ENCODE measurements around the gene CYB5B.
"Not testable (repeated sequence)": the region's sequence is repeated elsewhere in the genome, so short reads cannot be mapped to it uniquely, and the experiment has no call there.

DNA sequence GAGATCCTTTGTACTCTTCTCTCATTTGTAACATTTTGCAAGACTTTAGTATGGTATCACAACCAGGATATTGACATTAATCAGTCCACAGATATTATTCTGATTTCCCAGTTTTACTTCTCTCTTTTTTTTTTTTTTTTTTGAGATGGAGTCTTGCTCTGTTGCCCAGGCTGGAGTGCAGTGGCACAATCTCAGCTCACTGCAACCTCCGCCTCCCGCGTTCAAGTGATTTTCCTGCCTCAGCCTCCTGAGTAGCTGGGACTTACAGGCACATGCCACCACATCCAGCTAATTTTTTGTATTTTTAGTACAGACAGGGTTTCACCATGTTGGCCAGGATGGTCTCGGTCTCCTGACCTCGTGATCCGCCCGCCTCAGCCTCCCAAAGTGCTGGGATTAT lies 16.6 kb downstream of the CYB5B start:
- not testable (repeated sequence) for TF ChIP-seq EZH2 (IDR thresholded peaks at IDR 0.05; ENCODE audit: insufficient read depth, poor library complexity, severe bottlenecking); EZH2phosphoT487 (IDR thresholded peaks at IDR 0.05; ENCODE audit: insufficient read depth, low read depth)
